ENCODE measurements around the gene MXD3.
"Not testable (repeated sequence)": the region's sequence is repeated elsewhere in the genome, so short reads cannot be mapped to it uniquely, and the experiment has no call there.

The MXD3 gene

GRCh38 chr5:177317959-177318377 lies 6.3 kb upstream of the MXD3 start:
- DNase-seq, result no peak

GRCh38 chr5:177316005-177316404 lies 4.3 kb upstream of the MXD3 start:
- DNase-seq, result no peak

- no peak for DNase-seq
Observed at GRCh38 chr5:177315411-177315810, 3.7 kb upstream of the MXD3 start.

GRCh38 chr5:177314376-177315342 lies 3.0 kb upstream of the MXD3 start:
- DNase-seq, result no peak

GRCh38 chr5:177313561-177314259 lies 2.0 kb upstream of the MXD3 start:
- no peak for DNase-seq

- no peak for DNase-seq
Observed at GRCh38 chr5:177312649-177313181, 1.0 kb upstream of the MXD3 start.

- no peak for DNase-seq
Observed at GRCh38 chr5:177311392-177311722, 341 bp downstream of the MXD3 start.

DNA sequence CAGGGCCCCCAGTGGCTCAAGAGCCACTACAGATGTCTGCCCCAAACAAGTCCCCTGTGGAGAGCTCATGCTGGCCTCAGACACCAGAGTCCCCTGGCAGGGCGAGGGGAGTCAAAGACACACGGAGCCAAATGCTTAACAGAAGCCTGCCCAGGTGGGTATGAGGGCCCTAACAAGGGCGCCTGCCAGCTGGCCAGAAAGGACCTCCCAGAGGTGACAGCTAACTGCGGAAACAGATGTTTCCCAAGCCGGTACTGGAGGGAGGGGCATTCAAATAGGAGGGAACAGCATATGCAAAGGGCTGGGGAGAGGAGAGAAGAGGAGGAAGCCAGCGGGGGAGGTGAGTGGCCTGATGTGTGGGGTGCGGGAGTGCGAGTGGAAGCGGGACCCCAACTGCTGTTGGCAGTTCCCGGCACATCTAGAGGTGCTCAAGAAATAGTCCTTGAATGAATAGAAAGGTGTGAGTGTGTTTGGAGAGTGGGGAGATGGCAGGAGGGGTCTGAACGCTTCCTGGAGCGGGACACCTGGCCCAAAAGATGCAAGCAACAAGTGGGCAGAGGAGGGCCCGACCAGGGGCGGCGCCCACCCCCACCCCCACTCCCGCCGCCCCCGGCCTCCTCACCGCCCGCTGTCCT lies 824 bp downstream of the MXD3 start:
- DNase-seq, result no peak

GRCh38 chr5:177310332-177310731 lies 1.4 kb downstream of the MXD3 start:
- DNase-seq, result no peak

DNA sequence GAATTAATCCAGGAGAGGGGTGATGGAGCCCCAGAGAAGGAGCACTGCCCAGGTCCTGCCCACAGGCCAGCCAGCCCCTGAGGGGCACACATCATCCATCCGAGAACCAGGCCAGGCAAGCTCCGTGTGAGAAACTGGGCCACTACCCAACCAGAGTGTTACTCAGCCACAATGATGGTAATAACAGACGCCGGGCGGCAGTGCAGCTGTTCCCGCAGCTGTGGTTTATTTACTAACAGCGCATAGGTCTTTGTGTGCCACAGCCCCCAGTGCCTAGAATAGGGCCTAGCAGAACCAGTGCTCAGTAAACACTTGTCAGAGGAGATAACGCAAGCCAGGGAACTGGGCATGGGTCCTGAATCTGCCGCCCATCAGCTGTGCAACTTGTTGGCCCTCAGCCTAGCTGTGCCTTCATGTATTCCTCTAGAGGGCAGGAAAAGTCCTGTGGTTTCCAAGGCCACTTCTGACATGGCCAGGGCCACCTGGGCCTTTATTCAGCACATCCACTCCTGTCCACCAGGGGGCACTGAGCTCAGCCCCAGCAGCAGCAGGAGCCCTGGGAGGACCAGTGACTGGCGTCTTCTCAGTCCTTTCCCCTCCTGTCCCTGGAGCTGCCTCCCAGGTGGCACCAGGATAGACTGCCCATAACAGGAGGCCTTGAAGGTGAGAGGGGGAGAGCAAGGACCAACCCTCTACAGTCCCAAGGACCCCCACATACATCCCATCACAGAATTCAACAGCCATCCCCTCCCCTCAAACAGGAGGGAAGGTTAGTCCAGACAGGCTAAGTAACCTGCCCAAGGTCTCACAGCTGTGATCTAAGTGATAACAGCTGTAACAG lies 2.1 kb downstream of the MXD3 start:
- DNase-seq, result no peak

DNA sequence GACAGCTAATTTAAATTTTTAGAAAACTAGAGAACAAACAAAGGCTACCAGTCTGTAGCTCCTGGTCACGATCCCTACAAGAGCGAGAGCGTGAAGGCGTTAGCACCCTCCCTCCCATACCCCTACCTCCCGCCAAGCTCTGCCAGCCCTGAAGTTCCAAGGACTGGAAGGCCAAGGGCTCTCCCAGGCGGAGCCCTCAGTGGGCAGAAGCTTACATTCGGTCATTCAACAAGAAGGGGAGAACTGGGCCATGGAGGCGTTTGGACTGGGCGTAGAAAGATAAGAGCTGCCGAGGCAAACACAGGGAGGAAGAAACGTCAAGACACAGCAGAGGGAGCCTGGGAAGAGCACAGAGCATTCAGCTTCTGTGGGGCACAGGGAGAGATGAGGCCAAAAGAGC lies 3.0 kb downstream of the MXD3 start:
- DNase-seq, result no peak

DNA sequence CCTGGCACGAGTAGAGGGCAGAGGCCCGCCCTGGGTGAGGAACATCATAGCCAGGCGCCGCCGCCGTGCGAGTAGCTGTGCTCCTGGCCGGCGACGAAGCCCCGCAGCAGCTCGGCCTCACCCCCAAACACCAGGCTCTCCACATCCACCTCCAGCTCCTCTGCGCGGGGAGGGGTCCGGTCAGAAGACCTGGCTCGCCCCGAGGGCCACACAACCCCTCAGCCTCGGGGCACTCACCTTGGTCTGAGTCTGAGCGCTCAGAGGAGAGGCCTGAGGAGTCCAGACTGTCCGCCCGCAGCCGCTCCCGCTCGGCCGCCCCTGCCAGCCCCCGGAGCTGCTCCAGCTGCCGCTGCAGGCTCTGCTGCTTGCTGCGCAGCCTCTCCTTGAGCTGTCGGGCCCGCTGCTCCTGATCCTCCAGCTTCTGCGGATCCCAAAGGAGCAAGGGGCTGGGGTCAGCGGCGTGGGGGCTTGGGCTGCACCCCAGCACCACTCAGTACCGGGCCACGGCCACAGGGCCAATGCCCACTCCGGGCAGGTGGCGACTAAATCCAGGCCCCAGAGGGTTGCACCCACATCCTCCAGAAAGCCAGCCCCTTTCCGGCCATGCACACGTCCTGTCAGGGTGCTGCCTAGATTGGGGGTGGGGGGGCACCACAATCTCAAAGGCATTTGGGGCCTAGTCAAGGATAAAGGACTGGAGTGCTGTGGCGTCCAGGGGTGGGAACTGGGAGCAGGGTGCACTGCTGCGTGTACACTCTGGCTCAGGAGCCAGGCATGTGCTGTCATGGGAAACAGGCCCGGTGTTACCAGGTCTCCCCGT lies 3.9 kb downstream of the MXD3 start:
- DNase-seq, result no peak

- no peak for DNase-seq
Observed at GRCh38 chr5:177306674-177307543, 4.8 kb downstream of the MXD3 start.

DNA sequence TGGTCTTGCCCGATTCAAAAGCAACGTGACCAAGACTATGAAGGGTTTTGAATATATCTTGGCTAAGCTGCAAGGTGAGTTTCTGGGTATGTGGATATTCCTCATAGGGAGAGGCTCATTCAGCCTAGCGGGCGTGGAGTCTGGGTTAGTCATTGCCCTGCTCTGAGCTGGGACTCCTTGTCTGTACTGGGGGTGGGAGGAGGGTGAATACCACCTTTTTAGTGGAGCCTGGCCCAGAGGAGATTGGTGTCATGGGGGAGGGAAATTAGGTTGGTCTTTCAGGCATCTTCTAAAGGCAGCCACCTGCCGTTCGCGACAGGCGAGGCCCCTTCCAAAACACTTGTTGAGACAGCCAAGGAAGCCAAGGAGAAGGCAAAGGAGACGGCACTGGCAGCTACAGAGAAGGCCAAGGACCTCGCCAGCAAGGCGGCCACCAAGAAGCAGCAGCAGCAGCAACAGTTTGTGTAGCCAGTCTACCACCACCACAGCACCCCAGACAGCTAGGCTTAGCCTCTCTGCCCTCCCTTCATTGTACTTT lies 5.5 kb downstream of the MXD3 start:
- not testable (repeated sequence) for DNase-seq

GRCh38 chr5:177304392-177305119 lies 7.1 kb downstream of the MXD3 start:
- DNase-seq, result no peak

DNA sequence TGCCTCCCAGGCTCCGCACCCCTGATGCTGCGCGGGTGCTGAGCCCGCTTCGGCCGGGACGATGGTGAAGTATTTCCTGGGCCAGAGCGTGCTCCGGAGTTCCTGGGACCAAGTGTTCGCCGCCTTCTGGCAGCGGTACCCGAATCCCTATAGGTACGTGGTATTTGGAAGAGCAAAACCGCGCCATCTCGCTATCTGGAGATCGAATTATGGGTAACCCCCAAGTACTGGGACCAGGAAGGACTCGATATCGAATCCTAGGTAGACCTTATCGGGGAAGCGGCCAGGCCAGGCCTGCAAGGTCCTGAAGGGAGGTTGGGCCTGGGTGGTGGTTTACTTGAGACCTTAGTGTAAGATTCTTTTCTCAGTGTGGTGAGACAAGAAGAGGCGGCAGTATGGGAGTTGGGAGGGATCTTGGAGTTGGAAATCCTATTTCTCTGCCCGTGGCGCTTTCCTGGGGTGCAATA lies 7.7 kb downstream of the MXD3 start:
- no peak for DNase-seq

GRCh38 chr5:177303121-177303924 lies 8.4 kb downstream of the MXD3 start, which contains the start of the genes PRELID1 and RAB24:
PRELID1 (plus strand) TSS chr5:177303799; CDS start chr5:177303986, 187 bp downstream.
RAB24 (minus strand) TSS chr5:177303719; CDS start chr5:177303288, 431 bp downstream.
- DNase-seq, result no peak

Measured in DMS79 (cell line).